Upper lobe of left lung (tissue), 4 donors: ENCODE results near the gene DVL3.

Experiments
- POLR2A ChIP-seq, 4 donors: fragments of 450-650 bp; IDR thresholded peaks; one replicate each; pipeline ENCODE4 v1.5.1; 2016 to 2017; ENCODE audit warnings: antibody characterized with exemption in 4 of 4, mild to moderate bottlenecking in 2 of 4
- TF ChIP-seq, protein P1 (sequence below), 6 experiments: fragments of 450-650 bp in 4 of 6; fragments of 200-600 bp in 2 of 6; sonication (generic) in 2 of 6; IDR thresholded peaks; one replicate each; pipeline ENCODE4 v1.5.1; 2016 to 2019; ENCODE audit warnings: antibody characterized with exemption in 6 of 6

- TF ChIP-seq, protein P1, sequence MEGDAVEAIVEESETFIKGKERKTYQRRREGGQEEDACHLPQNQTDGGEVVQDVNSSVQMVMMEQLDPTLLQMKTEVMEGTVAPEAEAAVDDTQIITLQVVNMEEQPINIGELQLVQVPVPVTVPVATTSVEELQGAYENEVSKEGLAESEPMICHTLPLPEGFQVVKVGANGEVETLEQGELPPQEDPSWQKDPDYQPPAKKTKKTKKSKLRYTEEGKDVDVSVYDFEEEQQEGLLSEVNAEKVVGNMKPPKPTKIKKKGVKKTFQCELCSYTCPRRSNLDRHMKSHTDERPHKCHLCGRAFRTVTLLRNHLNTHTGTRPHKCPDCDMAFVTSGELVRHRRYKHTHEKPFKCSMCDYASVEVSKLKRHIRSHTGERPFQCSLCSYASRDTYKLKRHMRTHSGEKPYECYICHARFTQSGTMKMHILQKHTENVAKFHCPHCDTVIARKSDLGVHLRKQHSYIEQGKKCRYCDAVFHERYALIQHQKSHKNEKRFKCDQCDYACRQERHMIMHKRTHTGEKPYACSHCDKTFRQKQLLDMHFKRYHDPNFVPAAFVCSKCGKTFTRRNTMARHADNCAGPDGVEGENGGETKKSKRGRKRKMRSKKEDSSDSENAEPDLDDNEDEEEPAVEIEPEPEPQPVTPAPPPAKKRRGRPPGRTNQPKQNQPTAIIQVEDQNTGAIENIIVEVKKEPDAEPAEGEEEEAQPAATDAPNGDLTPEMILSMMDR (IDR thresholded peaks at IDR 0.05), result no peak
- TF ChIP-seq POLR2A (IDR thresholded peaks at IDR 0.05), result no peak
Observed at GRCh38 chr3:184218814-184219213, 63.6 kb downstream of the DVL3 start.
